ENCODE measurements around the gene DEXI.

DEXI gene

DNA sequence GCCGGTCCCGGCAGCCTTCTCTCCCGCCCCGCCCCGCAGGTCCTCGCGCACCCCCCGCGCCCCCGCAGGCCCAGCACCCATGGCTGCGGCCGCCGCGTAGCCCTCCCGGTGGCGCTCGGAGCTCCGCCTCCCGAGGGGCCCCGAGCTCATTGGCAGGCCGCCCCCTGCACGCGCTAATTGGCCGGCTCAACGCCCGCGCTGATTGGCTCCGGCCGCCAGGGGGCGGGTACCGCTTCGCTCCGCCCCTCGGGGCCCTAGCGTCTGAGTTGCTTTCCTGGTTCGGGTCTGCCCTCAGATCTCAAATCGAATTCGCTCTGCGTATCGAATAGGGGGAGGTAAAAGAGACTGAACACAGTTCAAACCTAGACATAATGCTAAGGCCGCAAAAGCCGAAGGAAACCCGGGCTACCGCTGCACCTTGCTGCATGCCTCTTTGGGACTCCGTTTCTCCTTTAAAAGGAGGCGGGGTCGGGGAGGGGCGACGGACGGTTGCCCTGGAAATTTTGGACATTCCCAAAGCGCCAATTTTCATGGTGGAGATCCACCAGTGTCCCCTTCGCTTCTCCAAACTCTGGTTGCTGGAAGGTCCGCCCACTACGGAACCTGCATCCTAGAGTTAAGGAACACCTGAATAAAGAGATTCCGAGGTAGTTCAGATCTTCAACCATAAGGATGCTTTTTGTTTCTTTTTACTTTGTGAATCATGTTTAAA lies at the start of gene DEXI:
TSS of gene DEXI (minus strand) at position 117 of the 712 bp plus-strand sequence. CDS start 463 bp downstream, outside the sequence.
- in situ Hi-C loops (cut with HindIII; ENCODE audit: low pct_ligation_motif_present, low pct_unique_long_range_greater_than_20kb, low sequenced_read_pairs), result loop anchor here (25.0 kb wide), 1 partner anchor 205 kb away; the partner anchor contains the start of gene NUBP1

GRCh38 chr16:10990378-10990777 lies 48.1 kb upstream of the DEXI start:
- no peak for DNase-seq
- in situ Hi-C loops (cut with HindIII; ENCODE audit: low pct_ligation_motif_present, low pct_unique_long_range_greater_than_20kb, low sequenced_read_pairs), result no loop called here

More for the DNA sequence above, at the start of gene DEXI:
- peak; percentile 95 for DNase-seq

DNA sequence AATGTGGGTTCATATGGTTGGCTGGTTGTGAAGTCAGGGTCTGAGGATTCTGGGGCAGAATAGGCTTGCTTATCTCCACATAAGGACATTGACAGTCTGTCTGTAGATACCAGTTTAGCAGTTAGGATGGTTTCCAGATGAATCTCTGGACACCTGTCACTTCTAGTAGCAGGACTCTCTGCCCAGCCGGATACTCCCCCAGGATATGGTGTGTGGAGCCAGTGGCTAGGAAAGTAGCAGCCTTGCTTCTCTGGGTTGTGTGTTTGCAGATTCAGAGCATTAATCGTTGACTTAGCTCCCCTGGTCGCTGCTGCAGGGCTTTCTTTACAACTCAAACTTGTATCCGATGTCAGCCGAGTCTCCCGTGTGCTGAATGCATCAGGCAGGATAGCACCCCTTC lies 47.3 kb upstream of the DEXI start:
- no peak for DNase-seq
- in situ Hi-C loops (cut with HindIII; ENCODE audit: low pct_ligation_motif_present, low pct_unique_long_range_greater_than_20kb, low sequenced_read_pairs), result no loop called here

DNA sequence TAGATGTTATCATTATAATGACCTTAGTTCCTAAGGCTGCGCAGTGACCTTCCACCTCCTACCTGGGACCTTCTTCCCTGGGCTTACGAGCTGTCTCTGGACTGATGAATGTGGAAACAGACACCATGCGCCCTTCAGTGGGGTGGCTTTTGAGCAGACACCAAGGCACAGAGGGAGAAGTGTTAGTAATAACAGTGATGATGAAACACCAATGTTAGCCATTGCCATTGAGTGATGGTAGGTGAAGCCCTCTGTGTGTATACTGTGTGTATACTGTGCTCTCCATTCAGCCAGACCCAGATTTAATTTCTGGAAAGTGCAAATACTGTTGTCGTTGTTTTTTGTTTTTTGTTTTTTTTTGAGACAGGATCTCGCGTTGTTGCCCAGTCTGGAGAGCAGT lies 46.6 kb upstream of the DEXI start:
- in situ Hi-C loops (cut with HindIII; ENCODE audit: low pct_ligation_motif_present, low pct_unique_long_range_greater_than_20kb, low sequenced_read_pairs), result no loop called here

DNA sequence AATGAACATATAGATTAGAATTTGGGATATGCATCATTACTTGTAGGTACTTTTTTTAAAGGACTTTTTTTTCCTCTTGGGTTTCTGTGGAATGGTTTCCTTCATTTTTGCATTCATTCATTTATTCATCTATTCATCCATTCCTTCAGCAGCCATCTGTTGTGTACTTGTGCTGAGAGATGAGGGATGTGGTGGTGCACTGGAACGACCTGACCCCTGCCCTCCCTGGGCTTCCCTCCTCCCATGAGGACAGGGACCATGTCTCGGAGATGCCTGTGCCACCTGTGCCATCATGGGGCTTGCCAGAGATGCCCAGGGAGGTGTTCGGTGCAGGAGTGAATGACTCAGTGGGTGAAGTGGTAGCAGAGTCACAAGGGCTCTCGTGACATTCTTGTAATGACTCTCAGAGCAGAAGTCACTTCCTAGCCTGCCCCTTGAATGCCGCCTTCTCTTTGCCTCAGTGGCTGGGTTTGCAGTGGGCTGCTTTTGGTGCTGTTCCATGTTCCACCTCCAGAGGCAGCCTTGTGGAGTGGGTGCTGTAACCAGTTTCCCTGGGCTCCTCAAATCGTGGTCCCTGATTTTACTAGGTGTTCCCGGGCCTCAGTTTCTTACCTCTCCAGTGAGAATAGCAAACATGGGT lies 46.0 kb upstream of the DEXI start:
- peak; percentile 31 for DNase-seq
- in situ Hi-C loops (cut with HindIII; ENCODE audit: low pct_ligation_motif_present, low pct_unique_long_range_greater_than_20kb, low sequenced_read_pairs), result no loop called here

More for the DNA sequence above, 46.6 kb upstream of the DEXI start:
- no peak for DNase-seq

DNA sequence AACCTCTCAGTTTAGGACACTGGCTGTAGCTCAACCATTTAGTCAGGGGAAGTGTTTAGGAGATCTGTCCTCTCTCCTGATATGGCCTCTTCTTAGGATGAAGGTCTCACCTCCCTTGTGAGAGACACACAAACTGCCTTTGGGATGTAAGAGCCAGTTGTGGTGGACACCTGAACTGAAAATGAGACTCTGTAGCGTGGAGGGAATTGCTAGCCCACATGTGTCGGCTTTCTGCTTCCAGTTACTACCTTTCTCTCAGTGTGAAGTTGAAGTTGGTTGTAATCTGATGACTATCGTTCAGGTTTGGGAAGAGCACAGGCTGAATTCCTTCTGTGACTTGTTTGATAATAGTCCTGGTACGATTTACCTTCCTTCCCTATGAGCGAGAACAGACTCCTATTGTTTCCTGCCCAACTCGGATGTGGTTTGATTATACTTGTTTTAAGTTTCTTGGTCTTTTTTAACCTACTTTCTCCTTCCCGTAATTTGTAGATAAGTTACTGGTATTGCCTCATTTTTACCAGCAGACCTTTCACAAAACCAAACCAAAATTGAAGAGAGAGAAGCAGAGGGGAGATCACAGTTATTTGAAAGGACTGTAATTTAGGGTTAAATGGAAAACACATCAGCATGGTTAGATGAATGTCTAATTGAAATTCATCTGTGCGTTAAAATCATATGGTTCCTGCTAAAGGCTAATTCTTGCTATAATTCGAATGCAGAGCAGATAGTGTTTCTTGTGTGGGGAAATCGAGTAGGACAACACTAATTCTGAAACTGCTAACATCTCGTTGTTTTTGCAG lies 45.3 kb upstream of the DEXI start:
- no peak for DNase-seq
- in situ Hi-C loops (cut with HindIII; ENCODE audit: low pct_ligation_motif_present, low pct_unique_long_range_greater_than_20kb, low sequenced_read_pairs), result no loop called here

DNA sequence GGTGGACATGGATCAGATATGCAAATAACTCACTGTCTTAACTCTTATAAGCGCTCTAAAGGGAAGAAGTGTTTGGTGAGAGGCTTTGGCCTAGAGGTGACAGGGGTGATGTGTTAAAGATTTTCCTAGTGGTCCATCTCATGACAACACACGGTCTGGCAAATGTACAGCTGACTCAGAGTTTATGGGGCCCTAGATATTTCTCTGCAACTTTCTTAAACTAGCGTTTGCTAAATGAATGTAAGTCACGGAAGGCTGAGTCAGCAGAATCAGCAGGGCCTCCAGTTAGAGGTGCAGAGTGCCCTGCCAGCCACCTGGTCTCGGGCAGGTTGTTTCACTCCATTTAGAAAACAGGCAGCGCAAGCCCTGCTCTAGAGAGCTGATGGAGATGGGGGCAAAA lies 42.2 kb upstream of the DEXI start:
- DNase-seq, result no peak
- in situ Hi-C loops (cut with HindIII; ENCODE audit: low pct_ligation_motif_present, low pct_unique_long_range_greater_than_20kb, low sequenced_read_pairs), result no loop called here

GRCh38 chr16:10983159-10983558 lies 40.9 kb upstream of the DEXI start:
- in situ Hi-C loops (cut with HindIII; ENCODE audit: low pct_ligation_motif_present, low pct_unique_long_range_greater_than_20kb, low sequenced_read_pairs), result no loop called here
- DNase-seq, result no peak

DNA sequence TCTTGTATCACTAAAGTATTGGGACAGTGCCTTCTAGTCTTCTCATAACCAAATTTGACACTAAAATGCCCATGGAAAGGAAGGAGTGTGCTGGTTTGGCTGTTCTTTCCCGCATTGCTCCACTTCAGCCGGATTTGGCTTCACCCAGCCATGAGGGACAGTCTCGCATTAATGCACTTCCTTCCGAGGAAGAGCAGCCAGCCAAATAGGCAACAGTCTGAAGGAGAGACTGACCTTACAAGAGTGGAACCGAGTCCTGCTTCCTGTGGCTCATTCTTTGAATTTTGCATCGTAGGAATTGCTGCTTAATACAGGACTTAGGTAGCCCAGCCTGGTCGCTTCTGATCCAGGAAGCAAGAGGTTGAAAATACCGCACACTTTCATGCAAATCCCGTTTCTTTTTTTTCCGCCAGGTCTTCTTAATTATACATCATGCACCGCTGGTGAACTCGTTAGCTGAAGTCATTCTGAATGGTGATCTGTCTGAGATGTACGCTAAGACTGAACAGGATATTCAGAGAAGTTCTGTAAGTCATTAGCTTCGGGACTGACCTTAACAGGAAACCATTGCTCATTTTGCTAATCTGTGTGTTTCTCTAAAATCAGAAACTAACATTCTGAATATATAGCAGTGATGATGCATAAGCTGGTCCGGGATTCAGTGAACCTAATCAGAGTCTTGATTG lies 40.3 kb upstream of the DEXI start:
- in situ Hi-C loops (cut with HindIII; ENCODE audit: low pct_ligation_motif_present, low pct_unique_long_range_greater_than_20kb, low sequenced_read_pairs), result no loop called here
- no peak for DNase-seq

- DNase-seq, result peak; percentile 42
- in situ Hi-C loops (cut with HindIII; ENCODE audit: low pct_ligation_motif_present, low pct_unique_long_range_greater_than_20kb, low sequenced_read_pairs), result no loop called here
These were observed 39.5 kb upstream of the DEXI start for GRCh38 chr16:10981697-10982216.

DNA sequence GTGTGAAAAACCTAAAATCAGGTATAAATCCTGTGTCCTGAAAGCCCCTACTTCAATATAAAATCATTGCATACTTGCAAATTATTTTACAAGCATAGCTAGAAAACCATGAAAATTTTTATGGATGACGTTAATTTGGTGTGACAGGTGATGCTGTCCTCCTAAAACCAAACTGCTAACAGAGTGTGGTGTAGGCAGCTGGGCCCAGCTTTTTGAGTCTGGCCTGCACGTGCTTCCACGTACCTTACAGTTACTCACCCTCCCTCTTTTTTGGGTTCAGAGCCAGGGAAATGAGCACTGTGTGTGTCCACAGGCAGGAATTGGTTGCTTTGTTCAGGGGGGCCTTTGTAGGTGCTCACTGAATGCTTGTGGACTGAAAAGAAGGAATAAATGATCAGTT lies 38.5 kb upstream of the DEXI start:
- in situ Hi-C loops (cut with HindIII; ENCODE audit: low pct_ligation_motif_present, low pct_unique_long_range_greater_than_20kb, low sequenced_read_pairs), result no loop called here
- DNase-seq, result no peak

GRCh38 chr16:10979717-10980601 lies 37.7 kb upstream of the DEXI start:
- in situ Hi-C loops (cut with HindIII; ENCODE audit: low pct_ligation_motif_present, low pct_unique_long_range_greater_than_20kb, low sequenced_read_pairs), result no loop called here
- DNase-seq, result no peak

DNA sequence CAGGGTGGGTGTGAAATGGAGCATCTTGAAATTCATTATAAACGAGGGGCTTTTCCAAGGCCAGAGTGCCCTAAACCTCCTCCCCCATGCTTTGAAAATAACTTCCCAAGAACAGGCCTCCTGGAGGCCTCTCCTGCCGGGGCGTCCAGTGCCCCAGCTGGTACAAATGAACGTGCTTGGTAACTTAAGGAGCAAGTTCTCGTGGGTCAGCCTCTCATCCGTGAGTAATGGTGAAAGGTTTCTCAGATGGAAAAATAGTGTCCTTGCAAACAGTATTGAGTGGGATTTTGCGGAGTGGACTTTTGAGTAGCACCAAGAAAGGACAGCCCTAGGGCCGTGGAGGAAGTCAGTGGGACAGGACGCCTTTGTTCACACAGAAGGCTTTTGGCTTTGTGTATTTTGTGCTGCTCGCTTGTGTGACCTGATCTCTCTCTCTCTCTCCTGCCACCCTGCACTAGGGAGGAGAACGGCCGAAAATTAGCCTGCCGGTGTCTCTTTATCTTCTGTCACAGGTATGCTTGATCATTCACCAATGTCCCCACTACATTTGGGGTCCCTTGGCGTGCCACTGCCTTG lies 36.7 kb upstream of the DEXI start:
- in situ Hi-C loops (cut with HindIII; ENCODE audit: low pct_ligation_motif_present, low pct_unique_long_range_greater_than_20kb, low sequenced_read_pairs), result no loop called here
- DNase-seq, result no peak

- no peak for DNase-seq
These were observed 35.9 kb upstream of the DEXI start for GRCh38 chr16:10978124-10978523.

DNA sequence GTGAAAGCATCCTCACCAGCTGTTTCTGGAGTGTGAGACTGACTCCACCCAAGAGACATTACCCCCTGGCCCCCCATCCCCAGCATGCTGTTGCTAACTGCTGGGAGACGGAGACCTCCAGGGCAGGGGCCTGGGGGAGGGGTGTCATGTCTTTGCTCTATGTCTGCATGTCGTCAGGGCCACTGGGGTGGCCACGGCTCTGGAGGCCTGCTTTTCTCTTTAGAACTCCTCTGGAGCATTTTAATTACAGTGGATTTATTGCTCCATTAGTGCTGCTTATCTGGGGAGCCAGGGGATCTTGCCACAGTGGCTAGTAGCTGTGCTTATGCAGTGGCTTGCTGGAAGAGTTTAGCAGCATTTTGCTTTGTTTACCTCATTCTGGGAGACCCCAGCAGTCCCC lies 34.4 kb upstream of the DEXI start:
- in situ Hi-C loops (cut with HindIII; ENCODE audit: low pct_ligation_motif_present, low pct_unique_long_range_greater_than_20kb, low sequenced_read_pairs), result no loop called here

More at GRCh38 chr16:10978124-10978523, 35.9 kb upstream of the DEXI start:
- in situ Hi-C loops (cut with HindIII; ENCODE audit: low pct_ligation_motif_present, low pct_unique_long_range_greater_than_20kb, low sequenced_read_pairs), result no loop called here

DNA sequence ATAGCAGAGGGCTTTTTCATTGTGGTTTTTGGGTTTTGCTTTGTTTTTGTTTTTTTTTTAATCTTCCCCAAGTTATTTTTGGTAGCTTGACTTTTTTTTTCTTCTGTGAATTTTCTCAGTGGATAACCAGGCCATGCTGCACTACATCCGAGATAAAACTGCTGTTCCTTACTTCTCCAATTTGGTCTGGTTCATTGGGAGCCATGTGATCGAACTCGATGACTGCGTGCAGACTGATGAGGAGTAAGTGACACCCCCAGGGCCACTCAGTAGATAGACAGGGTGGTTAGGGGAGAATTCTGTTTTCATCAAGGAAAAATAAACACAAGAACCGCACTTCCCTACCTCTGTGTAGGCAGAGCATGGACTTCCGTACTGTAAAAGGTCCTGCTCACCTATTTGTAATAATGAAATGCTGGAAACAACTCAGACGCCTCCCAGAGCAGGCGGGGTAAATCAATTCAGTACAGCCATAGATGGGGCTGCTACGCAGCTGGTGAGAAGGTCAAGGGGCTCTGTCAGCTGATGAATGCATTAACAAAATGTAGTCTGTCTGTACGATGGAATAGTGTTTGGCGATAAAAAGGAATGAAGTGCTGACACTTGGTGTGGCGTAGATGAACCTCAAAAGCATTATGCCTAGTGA lies 30.7 kb upstream of the DEXI start:
- in situ Hi-C loops (cut with HindIII; ENCODE audit: low pct_ligation_motif_present, low pct_unique_long_range_greater_than_20kb, low sequenced_read_pairs), result no loop called here
- DNase-seq, result no peak

More for the DNA sequence above, 34.4 kb upstream of the DEXI start:
- DNase-seq, result no peak

Data from ACHN (cell line).